Heart left ventricle (tissue), 16 donors: Measurements from ENCODE around the gene RNF19B. TPM values are rescaled to one million over a fixed set of nuclear protein-coding genes. Genes with fewer than 3 reads are reported as not detected.

Source experiments
- ATAC-seq, 4 donors: fragments of 200-7000 bp; cut with Tn5 transposase; one replicate each; pipeline ENCODE4 v1.9.1; 2020 to 2022; ENCODE audit warnings: moderate library complexity in 4 of 4, mild to moderate bottlenecking in 3 of 4, moderate number of reproducible peaks in 1 of 4
- DNase-seq, 5 donors: peaks; one replicate each; pipeline ENCODE4 v3.0.0-alpha.2; 2020
- H3K27ac ChIP-seq, 12 donors: fragments of 200-600 bp; sonication (generic) in 4 of 12; one replicate each; pipeline versions ENCODE4 v1.5.0 to v1.8.0; 2016 to 2022; ENCODE audit warnings: mild to moderate bottlenecking in 2 of 12
- H3K27me3 ChIP-seq, 9 donors: fragments of 200-600 bp; sonication (generic) in 2 of 9; one replicate each; pipeline versions ENCODE4 v1.5.1 to v1.8.0; 2016 to 2022; ENCODE audit warnings: mild to moderate bottlenecking in 3 of 9
- H3K36me3 ChIP-seq, 9 donors: fragments of 200-600 bp; sonication (generic) in 2 of 9; one replicate each; pipeline versions ENCODE4 v1.5.0 to v1.8.0; 2018 to 2022; ENCODE audit warnings: mild to moderate bottlenecking in 2 of 9
- H3K4me1 ChIP-seq, 12 donors: fragments of 200-600 bp; sonication (generic) in 4 of 12; one replicate each; pipeline versions ENCODE4 v1.5.0 to v1.8.0; 2016 to 2022; ENCODE audit warnings: mild to moderate bottlenecking in 3 of 12
- H3K4me3 ChIP-seq, 12 donors: fragments of 200-600 bp; sonication (generic) in 4 of 12; one replicate each; pipeline versions ENCODE4 v1.5.0 to v1.8.0; 2017 to 2022; ENCODE audit warnings: mild to moderate bottlenecking in 9 of 12, moderate library complexity in 4 of 12
- H3K9me3 ChIP-seq, 12 donors: fragments of 200-600 bp; sonication (generic) in 4 of 12; one replicate each; pipeline versions ENCODE4 v1.5.0 to v1.8.0; 2016 to 2022; ENCODE audit warnings: mild to moderate bottlenecking in 1 of 12
- CTCF ChIP-seq, 12 donors: fragments of 200-600 bp; sonication (generic) in 4 of 12; IDR thresholded peaks; one replicate each; pipeline versions ENCODE4 v1.5.0 to v1.8.0; 2018 to 2022; ENCODE audit warnings: antibody characterized with exemption in 12 of 12, mild to moderate bottlenecking in 5 of 12
- POLR2A ChIP-seq, 2 donors: fragments of 450-650 bp; IDR thresholded peaks; one replicate each; pipeline ENCODE4 v1.6.1; 2017; ENCODE audit warnings: antibody characterized with exemption in 2 of 2, mild to moderate bottlenecking in 2 of 2, moderate library complexity in 2 of 2
- WGBS, 4 donors: extraction: QIAGEN DNeasy Blood & Tissue Kit in 2 of 4; methylation state at CpG; one replicate each; pipeline versions ENCODE4 v1.1.5 to v1.1.7; 2013 to 2018; 5-methylcytosine and 5-hydroxymethylcytosine counted together
- intact Hi-C, 10 donors: fragments of 100-400 bp; cut with DNase I; formaldehyde crosslinking; loops; one replicate each; pipeline versions ENCODE4 v1.11.1 to v1.14.2; 2022
- polyA plus RNA-seq, 2 donors: library from polyadenylated mRNA; stranded (reverse); fragments of 200-250 nt; gene quantifications; one replicate each; pipeline ENCODE4 v1.2.3, GENCODE V29; 2013
- total RNA-seq, 9 donors: library from RNA; depleted of rRNA in 2 of 9; stranded (reverse); fragments of >200 nt in 2 of 9; fragmentation: NEBNext Ultra II Directional in 3 of 9; extraction: Animal tissue kit (Norgen Biotek cat#: 25700) in 3 of 9; gene quantifications; one replicate each; pipeline versions ENCODE4 v1.1.0 to v1.2.4, GENCODE V29; 2016 to 2023
- donor health status: ischemic (EF 13 %, LVEDD 7.1; RV severe dilation, severe dysfunction).
- donor health status: healthy with polysubstance abuse.
- donor health status: DM: no; HTN: yes; CAD: no.
- donor health status: DM: no; HTN: no; CAD: no.
- donor health status: ischemic (EF 25% LVEDD 6.9; RV normal size, moderate dysfunction).
- donor health status: ischemic (EF 25% LVEDD 5.7; RV mildly dilated, moderate dysfunction).
- donor health status: healthy.
- donor health status: DM: yes; HTN: yes; CAD: no.
- donor health status: ischemic (EF 35%, LVEDD 5.7; RV mildly dilated, moderate dysfunction).
- donor health status: nonischemic (EF 11% LVEDD 7.7; RV severe dilation, severe dysfunction).
- donor health status: DM: yes; HTN: yes; CAD: no.
- donor health status: PGD.
- donor health status: ischemic (EF 29% LVEDD 5.4; RV normal size, mild dysfunction).
- donor health status: nonischemic (EF 23%, LVEDD 6.1; RV moderate dilation, normal function).

RNF19B gene
- total and polyA plus RNA-seq, 11 donors, result 1.5 to 42.5 (median 15.2) TPM

DNA sequence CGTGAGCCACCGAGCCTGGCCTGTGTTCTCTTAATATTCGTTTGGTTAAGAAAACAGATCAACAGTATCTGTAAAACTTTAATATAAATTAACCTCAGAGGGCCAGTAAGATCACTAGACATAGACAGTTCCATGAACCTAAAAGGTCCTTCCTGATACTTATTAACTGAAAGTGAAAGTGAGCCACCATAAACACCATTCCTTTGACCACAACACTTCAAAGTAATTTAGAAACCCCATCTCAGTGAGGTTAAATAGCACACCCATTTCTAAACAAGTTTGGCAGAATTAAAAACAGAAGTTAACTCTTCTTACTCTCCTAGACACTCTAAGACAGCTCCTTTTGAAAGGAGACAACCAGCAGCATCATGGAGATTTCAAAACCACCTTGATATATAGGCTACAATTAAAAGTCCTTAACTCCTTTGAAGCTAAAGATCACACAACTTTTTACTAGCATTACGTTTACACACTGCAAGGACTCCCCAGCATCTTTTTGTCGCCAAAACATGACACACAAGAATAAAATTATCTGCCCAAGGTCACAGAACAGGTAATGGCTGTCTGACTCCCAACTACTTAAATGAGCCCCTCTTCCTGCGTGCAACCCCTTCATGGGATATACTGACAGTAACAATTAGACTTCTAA is 2.2 kb downstream of the RNF19B start:
- H3K27ac ChIP-seq, result peak overlapping the region in 3 of 12 donors; percentile 92 to 96 (median 95)
- H3K36me3 ChIP-seq, result peaks cover 0 to 10% (median 0%) of the 10 kb centered on the region in 9 donors
- 53 to 65% (median 59%) methylated on average over 6 of the region's 6 CpGs for WGBS, 4 donors
- no peaks in the 10 kb centered on the region for H3K27me3 ChIP-seq
- H3K4me3 ChIP-seq, result peak overlapping the region in 11 of 12 donors; percentile 7 to 99 (median 95)
- H3K9me3 ChIP-seq, result no peaks in the 10 kb centered on the region
- DNase-seq (no peak), ATAC-seq (no peak)
- intact Hi-C loops, result loop anchor here in 5 of 10 donors (5.0 to 10.0 kb wide), 4 partner anchors 45 to 75 kb away; partner anchors contain the start of gene AK2 (in 2 of the 5)
- H3K4me1 ChIP-seq, result peaks cover 4 to 61% (median 31%) of the 10 kb centered on the region in 12 donors
- TF ChIP-seq CTCF (IDR thresholded peaks at IDR 0.05), result no peak
- no peak for TF ChIP-seq POLR2A (IDR thresholded peaks at IDR 0.05)

GRCh38 chr1:32960819-32961355 is 3.7 kb downstream of the RNF19B start:
- peaks cover 0 to 10% (median 0%) of the 10 kb centered on the region in 9 donors for H3K36me3 ChIP-seq
- TF ChIP-seq POLR2A (IDR thresholded peaks at IDR 0.05) (no peak), CTCF (IDR thresholded peaks at IDR 0.05) (no peak)
- no peaks in the 10 kb centered on the region for H3K9me3 ChIP-seq
- ATAC-seq, result no peak
- H3K27me3 ChIP-seq, result no peaks in the 10 kb centered on the region
- 59 to 70% (median 64%) methylated on average over 8 of the region's 8 CpGs for WGBS, 4 donors
- peaks cover 4 to 61% (median 31%) of the 10 kb centered on the region in 12 donors for H3K4me1 ChIP-seq
- no peak overlapping the region for H3K27ac ChIP-seq
- no peak for DNase-seq
- H3K4me3 ChIP-seq, result peak overlapping the region in 1 of 12 donors; percentile 98
- intact Hi-C loops, result loop anchor here in 5 of 10 donors (5.0 to 10.0 kb wide), 4 partner anchors 46 to 76 kb away; partner anchors contain the start of gene AK2 (in 2 of the 5)

DNA sequence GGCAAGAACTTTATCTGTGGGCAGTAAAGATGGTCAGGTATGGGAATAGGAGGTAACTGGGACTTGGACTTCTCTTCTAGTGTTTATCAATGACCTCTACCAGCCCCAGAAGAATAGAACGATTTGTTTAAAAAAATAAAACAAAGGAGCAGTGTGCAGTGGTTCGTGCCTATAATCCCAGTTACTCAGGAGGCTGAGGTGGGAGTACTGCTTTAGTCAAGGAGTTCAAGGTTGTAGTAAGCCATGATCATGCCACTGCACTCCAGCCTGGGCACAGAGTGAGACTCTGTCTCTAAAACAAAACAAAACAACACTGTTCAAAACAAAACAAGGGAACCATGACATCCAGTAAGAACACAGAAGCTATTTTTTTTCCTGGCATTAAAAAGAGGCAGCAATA is 4.3 kb downstream of the RNF19B start:
- Histone ChIP-seq H3K9me3 (no peaks in the 10 kb centered on the region), H3K27me3 (no peaks in the 10 kb centered on the region), H3K4me1 (peaks cover 4 to 59% (median 31%) of the 10 kb centered on the region in 12 donors), H3K27ac (no peak overlapping the region), H3K4me3 (no peak overlapping the region), H3K36me3 (peaks cover 0 to 10% (median 0%) of the 10 kb centered on the region in 9 donors)
- intact Hi-C loops, result loop anchor here in 5 of 10 donors (5.0 to 10.0 kb wide), 4 partner anchors 47 to 77 kb away; partner anchors contain the start of gene AK2 (in 2 of the 5)
- DNase-seq, result no peak
- ATAC-seq, result no peak
- 40 to 46% (median 44%) methylated on average over 2 of the region's 2 CpGs for WGBS, 4 donors
- TF ChIP-seq CTCF (IDR thresholded peaks at IDR 0.05), result no peak
- TF ChIP-seq POLR2A (IDR thresholded peaks at IDR 0.05), result no peak

GRCh38 chr1:32958827-32959226 is 5.8 kb downstream of the RNF19B start:
- TF ChIP-seq CTCF (IDR thresholded peaks at IDR 0.05) (no peak), POLR2A (IDR thresholded peaks at IDR 0.05) (no peak)
- WGBS, 4 donors, result 79 to 93% (median 89%) methylated on average over 1 of the region's 1 CpG
- Histone ChIP-seq H3K9me3 (no peaks in the 10 kb centered on the region), H3K4me1 (peaks cover 4 to 64% (median 29%) of the 10 kb centered on the region in 12 donors), H3K27ac (no peak overlapping the region), H3K36me3 (peaks cover 0 to 10% (median 0%) of the 10 kb centered on the region in 9 donors), H3K27me3 (no peaks in the 10 kb centered on the region), H3K4me3 (no peak overlapping the region)
- DNase-seq (no peak), ATAC-seq (no peak)
- intact Hi-C loops, result no loop called here
